Neutrophil (primary cell): ENCODE measurements around the gene TTC22.
"Not testable (repeated sequence)": the region's sequence is repeated elsewhere in the genome, so short reads cannot be mapped to it uniquely, and the experiment has no call there.

Experiments
- H3K27ac ChIP-seq: fragments of 200-600 bp; sonication (generic); 2 replicates; pipeline ENCODE4 v1.5.1; 2016; ENCODE audit warnings: mild to moderate bottlenecking, moderate library complexity
- H3K27me3 ChIP-seq: fragments of 200-600 bp; sonication (generic); 2 replicates; pipeline ENCODE4 v1.6.0; 2016; ENCODE audit warnings: mild to moderate bottlenecking
- H3K36me3 ChIP-seq: fragments of 200-600 bp; sonication (generic); 2 replicates; pipeline ENCODE4 v1.5.1; 2017
- H3K4me1 ChIP-seq, 2 experiments: fragments of 200-600 bp in 1 of 2; sonication (generic) in 1 of 2; 1 replicate in 1 of 2; 2 replicates in 1 of 2; pipeline versions ENCODE4 v1.5.1 to v1.6.1; 2013 to 2016; ENCODE audit warnings: low read depth in 1 of 2, low read length in 1 of 2, mild to moderate bottlenecking in 1 of 2, moderate library complexity in 1 of 2; ENCODE audit not compliant: control insufficient read depth in 1 of 2, insufficient read depth in 1 of 2
- H3K4me3 ChIP-seq, 2 experiments: fragments of 200-600 bp in 1 of 2; sonication (generic) in 1 of 2; 1 replicate in 1 of 2; 2 replicates in 1 of 2; pipeline ENCODE4 v1.5.1; 2013 to 2016; ENCODE audit warnings: low read depth in 1 of 2, low read length in 1 of 2, mild to moderate bottlenecking in 1 of 2, moderate library complexity in 1 of 2
- H3K9me3 ChIP-seq: fragments of 200-600 bp; sonication (generic); 2 replicates; pipeline ENCODE4 v1.5.1; 2016
- TF ChIP-seq, protein P1 (sequence below): fragments of 200-600 bp; sonication (generic); IDR thresholded peaks from 2 replicates; pipeline ENCODE4 v1.5.1; 2016; ENCODE audit warnings: antibody characterized with exemption

TTC22 gene

DNA sequence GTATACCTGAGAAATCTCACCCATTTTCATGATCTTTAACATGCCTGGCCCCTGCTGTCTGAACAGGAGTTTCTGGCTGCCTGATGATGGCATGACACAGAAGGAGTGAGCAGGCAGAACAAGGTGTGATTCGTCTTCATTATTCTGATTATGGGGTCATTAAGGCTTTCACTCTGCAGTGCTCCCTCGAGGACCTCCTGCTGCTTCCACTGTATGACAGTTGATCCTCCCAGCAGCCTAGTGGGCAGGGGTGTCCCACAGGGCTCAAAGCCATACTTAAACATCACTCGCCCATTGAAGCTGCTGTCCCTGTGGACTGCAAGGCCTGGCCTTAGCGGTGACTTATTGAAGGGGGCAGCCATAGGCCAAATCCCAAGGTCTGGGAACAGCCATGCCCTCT is 24.1 kb downstream of the TTC22 start:
- H3K36me3 ChIP-seq = peaks cover 21% of the 10 kb centered on the region
- no peaks in the 10 kb centered on the region for H3K9me3 ChIP-seq
- no peak overlapping the region for H3K27ac ChIP-seq
- TF ChIP-seq, protein P1, sequence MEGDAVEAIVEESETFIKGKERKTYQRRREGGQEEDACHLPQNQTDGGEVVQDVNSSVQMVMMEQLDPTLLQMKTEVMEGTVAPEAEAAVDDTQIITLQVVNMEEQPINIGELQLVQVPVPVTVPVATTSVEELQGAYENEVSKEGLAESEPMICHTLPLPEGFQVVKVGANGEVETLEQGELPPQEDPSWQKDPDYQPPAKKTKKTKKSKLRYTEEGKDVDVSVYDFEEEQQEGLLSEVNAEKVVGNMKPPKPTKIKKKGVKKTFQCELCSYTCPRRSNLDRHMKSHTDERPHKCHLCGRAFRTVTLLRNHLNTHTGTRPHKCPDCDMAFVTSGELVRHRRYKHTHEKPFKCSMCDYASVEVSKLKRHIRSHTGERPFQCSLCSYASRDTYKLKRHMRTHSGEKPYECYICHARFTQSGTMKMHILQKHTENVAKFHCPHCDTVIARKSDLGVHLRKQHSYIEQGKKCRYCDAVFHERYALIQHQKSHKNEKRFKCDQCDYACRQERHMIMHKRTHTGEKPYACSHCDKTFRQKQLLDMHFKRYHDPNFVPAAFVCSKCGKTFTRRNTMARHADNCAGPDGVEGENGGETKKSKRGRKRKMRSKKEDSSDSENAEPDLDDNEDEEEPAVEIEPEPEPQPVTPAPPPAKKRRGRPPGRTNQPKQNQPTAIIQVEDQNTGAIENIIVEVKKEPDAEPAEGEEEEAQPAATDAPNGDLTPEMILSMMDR = no peak
- no peak overlapping the region for H3K4me3 ChIP-seq
- H3K27me3 ChIP-seq = no peaks in the 10 kb centered on the region
- no peaks in the 10 kb centered on the region for H3K4me1 ChIP-seq

DNA sequence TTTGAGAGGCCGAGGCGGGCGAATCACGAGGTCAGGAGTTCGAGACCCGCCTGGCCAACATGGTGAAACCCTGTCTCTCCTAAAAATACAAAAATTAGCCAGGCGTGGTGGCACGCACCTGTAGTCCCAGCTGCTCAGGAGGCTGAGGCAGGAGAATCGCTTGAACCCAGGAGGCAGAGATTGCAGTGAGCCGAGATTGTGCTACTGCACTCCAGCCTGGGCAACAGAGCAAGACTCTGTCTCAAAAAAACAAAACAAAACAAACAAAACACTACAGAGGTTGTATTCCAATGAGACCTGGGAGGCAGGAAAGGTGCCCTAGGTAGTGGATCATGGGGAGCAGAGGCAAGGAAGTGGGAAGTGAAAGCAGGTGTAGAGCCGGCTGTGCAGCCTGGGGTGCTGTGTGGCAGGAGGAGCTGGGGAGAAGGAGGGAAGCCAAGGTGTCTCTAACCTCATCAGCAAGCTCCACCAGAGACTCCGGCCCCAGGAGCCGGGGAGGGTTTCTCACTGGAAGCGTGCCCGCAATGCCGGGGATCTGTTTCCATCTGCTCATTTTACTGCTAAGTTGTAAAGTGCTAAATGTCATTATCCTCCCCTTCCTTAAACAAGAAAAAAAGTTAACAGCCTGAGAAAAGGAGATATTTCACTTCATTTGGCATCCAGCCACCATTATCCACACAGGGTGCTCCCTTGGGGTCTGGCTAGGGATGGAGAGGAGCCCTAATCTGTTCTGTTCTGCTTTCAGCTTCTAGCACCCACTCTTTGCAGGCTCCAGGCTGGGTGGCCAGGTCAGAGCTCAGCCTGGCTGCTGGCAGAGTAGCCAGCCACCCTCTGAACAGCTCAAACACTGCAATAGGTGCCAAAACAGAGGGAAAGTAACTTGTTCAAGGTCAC is 25.0 kb downstream of the TTC22 start:
- H3K27me3 ChIP-seq, H3K9me3 ChIP-seq, H3K4me1 ChIP-seq, H3K4me3 ChIP-seq, H3K27ac ChIP-seq: not testable (repeated sequence)
- H3K36me3 ChIP-seq = peaks cover 16% of the 10 kb centered on the region

DNA sequence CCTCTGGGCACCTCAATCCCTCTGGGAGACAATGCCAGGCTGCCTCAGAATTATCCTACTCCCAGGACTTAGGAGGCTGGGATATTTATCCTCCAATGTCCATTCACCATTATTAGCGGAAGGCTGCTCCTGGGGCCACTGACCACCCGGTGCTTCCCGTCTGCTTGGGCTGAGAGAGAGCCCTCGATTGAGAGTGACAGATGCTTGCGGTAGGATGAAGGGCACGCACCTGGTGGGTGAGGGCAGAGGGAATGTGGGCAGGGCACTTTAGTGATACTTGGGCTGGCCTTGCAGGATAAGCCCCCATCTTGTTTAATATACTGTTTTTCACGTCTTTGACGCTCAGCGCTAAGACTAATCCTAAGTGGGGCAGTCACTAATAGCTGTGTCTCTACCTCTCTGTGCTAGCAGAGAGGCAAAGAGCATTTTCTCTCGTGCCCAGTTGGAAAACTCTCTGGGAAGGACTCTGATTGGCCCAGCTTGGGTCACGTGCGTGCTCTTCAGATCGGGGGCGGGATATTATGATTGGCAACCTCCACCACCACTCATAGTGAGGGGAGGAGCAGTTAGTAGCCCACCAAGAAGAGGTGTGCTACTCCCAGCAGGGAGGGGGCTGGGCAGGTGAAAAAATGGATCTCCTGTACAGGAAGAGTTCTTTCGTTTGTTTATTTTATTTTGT is 26.2 kb downstream of the TTC22 start:
- no peak overlapping the region for H3K27ac ChIP-seq

DNA sequence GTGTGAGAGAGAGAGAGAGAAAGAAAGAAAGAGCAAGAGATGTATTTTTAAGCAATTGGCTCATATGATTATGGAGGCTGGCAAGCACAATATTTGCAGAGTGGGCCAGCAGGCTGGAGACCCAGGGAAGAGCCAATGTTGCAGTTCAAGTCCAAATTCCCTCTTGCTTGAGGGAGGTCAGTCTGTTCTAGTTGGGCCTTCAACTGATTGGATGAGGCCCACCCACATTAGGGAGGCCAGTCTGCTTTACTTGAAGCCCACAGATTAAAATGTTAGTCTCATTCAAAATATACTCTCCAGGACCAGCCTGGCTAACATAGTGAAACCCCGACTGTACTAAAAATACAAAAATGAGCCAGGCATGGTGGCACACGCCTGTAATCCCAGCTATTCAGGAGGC is 28.2 kb downstream of the TTC22 start:
- H3K36me3 ChIP-seq = no peaks in the 10 kb centered on the region
- no peak overlapping the region for H3K4me3 ChIP-seq
- no peaks in the 10 kb centered on the region for H3K4me1 ChIP-seq
- TF ChIP-seq, protein P1 = no peak
- H3K27me3 ChIP-seq = no peaks in the 10 kb centered on the region
- H3K27ac ChIP-seq = no peak overlapping the region
- no peaks in the 10 kb centered on the region for H3K9me3 ChIP-seq

More for the DNA sequence above, 26.2 kb downstream of the TTC22 start:
- Histone ChIP-seq H3K4me1 (no peaks in the 10 kb centered on the region), H3K9me3 (no peaks in the 10 kb centered on the region), H3K27me3 (no peaks in the 10 kb centered on the region), H3K4me3 (no peak overlapping the region), H3K36me3 (peaks cover 8% of the 10 kb centered on the region)
- TF ChIP-seq, protein P1 = no peak

DNA sequence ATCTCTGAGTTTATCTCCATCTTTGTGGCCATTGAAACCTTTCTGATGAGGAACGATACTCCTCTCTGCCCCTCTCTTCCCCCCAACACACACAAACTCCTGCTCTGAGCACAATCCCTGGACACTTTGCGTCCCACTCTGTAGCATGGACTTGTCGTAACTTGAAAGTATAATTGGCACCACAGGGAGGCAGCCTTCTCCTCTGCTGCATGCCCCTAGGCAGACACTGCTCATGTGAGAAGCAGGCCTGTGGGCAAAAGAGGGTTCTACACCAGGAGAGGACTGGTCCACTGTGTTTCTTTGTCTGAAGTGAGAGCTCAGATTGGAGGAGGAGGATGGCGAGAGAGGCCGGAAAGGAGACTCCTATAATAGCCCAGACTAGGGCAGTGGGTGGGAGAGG is 33.0 kb downstream of the TTC22 start:
- TF ChIP-seq, protein P1 = no peak
- H3K27ac ChIP-seq = no peak overlapping the region
- peaks cover 13 to 16% of the 10 kb centered on the region in 2 experiments for H3K4me1 ChIP-seq
- no peaks in the 10 kb centered on the region for H3K36me3 ChIP-seq
- H3K9me3 ChIP-seq = no peaks in the 10 kb centered on the region
- no peak overlapping the region for H3K4me3 ChIP-seq
- H3K27me3 ChIP-seq = no peaks in the 10 kb centered on the region

DNA sequence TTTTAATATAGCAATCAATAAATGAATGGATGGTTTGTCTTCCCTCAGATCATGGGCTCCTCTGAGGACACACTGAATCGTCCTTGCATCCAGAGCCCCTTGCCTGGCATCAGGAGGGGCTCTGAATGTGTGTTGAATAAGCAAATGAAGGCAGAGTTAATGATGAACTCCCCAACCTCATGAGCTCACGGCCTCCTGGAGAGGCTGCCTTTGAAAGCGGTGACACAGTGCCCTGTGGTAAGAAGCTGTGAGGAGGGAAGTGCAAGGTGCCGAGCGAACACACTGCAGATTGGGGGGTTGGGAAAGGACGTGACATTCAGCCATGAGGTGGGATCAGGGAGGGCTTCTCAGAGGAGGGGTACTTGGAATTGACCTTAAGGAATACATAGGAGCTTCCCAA is 33.6 kb downstream of the TTC22 start:
- no peaks in the 10 kb centered on the region for H3K27me3 ChIP-seq

More for the DNA sequence above, 33.6 kb downstream of the TTC22 start:
- TF ChIP-seq, protein P1 = no peak
- no peak overlapping the region for H3K27ac ChIP-seq
- H3K9me3 ChIP-seq = no peaks in the 10 kb centered on the region
- peaks cover 13 to 16% of the 10 kb centered on the region in 2 experiments for H3K4me1 ChIP-seq
- no peak overlapping the region for H3K4me3 ChIP-seq
- H3K36me3 ChIP-seq = no peaks in the 10 kb centered on the region
